Activated T-cell treated with anti-CD3 and anti-CD28 coated beads, Interleukin-2, amount 50 U/mL, for 72 hours (primary cell): ENCODE results near the gene CACNA2D3. TPM values are rescaled to one million over a fixed set of nuclear protein-coding genes. Genes with fewer than 3 reads are reported as not detected.

ENCODE experiments used
- ATAC-seq, 2 donors: fragments of 150-1000 bp; cut with Tn5 transposase; replicated peaks in 1 of 2; 2 replicates each; pipeline ENCODE4 v1.10.0; 2021; ENCODE audit warnings: moderate library complexity in 2 of 2, mild to moderate bottlenecking in 1 of 2
- DNase-seq, 2 donors: peaks; one replicate each; pipeline ENCODE4 v3.0.0; 2021 to 2022; ENCODE audit warnings: mixed read lengths in 1 of 2
- H3K27ac Mint-ChIP-seq: one replicate; pipeline ENCODE4 v1.8.0; 2022; ENCODE audit warnings: mild to moderate bottlenecking, moderate library complexity, mixed read lengths
- H3K27me3 Mint-ChIP-seq: one replicate; pipeline ENCODE4 v1.8.0; 2022; ENCODE audit warnings: low read depth, mixed read lengths
- H3K36me3 Mint-ChIP-seq, 2 donors: one replicate each; pipeline ENCODE4 v1.8.0; 2022; ENCODE audit warnings: mixed read lengths in 2 of 2, mild to moderate bottlenecking in 1 of 2; ENCODE audit not compliant: insufficient read depth in 2 of 2
- H3K4me1 Mint-ChIP-seq: one replicate; pipeline ENCODE4 v1.8.0; 2022; ENCODE audit warnings: low read depth, mixed read lengths
- H3K4me3 Mint-ChIP-seq, 2 donors: one replicate each; pipeline ENCODE4 v1.8.0; 2022; ENCODE audit warnings: mild to moderate bottlenecking in 2 of 2, mixed read lengths in 2 of 2, moderate library complexity in 2 of 2
- H3K9me3 Mint-ChIP-seq, 2 donors: one replicate each; pipeline ENCODE4 v1.8.0; 2022; ENCODE audit warnings: mixed read lengths in 2 of 2
- total RNA-seq, 2 donors: library from RNA; stranded (reverse); gene quantifications; one replicate each; pipeline ENCODE4 v1.2.3, GENCODE V29; 2022

Gene CACNA2D3
- total RNA-seq, 2 donors from 2014 or later = not detected

- peaks cover 2% of the 10 kb centered on the region in 2 donors for H3K9me3 Mint-ChIP-seq
Observed at GRCh38 chr3:54875596-54876268, 753.4 kb downstream of the CACNA2D3 start.

GRCh38 chr3:54876694-54877093, 754.3 kb downstream of the CACNA2D3 start:
- Mint-ChIP-seq H3K36me3 (no peaks in the 10 kb centered on the region), H3K27ac (no peak overlapping the region), H3K27me3 (no peaks in the 10 kb centered on the region), H3K9me3 (peaks cover 2% of the 10 kb centered on the region in 2 donors), H3K4me3 (no peak overlapping the region), H3K4me1 (no peaks in the 10 kb centered on the region)
- no peak for DNase-seq
- no peak for ATAC-seq

More at GRCh38 chr3:54875596-54876268, 753.4 kb downstream of the CACNA2D3 start:
- DNase-seq = no peak
- Mint-ChIP-seq H3K36me3 (no peaks in the 10 kb centered on the region), H3K4me1 (no peaks in the 10 kb centered on the region), H3K4me3 (no peak overlapping the region), H3K27ac (no peak overlapping the region), H3K27me3 (no peaks in the 10 kb centered on the region)
- no peak for ATAC-seq

- no peak overlapping the region for H3K4me3 Mint-ChIP-seq
- H3K9me3 Mint-ChIP-seq = peaks cover 0 to 2% of the 10 kb centered on the region in 2 donors
- no peaks in the 10 kb centered on the region for H3K4me1 Mint-ChIP-seq
- DNase-seq (no peak), ATAC-seq (no peak)
- H3K36me3 Mint-ChIP-seq = no peaks in the 10 kb centered on the region
- no peaks in the 10 kb centered on the region for H3K27me3 Mint-ChIP-seq
- no peak overlapping the region for H3K27ac Mint-ChIP-seq
Observed at GRCh38 chr3:54877730-54878129, 755.4 kb downstream of the CACNA2D3 start.

GRCh38 chr3:54878145-54878544, 755.8 kb downstream of the CACNA2D3 start:
- Mint-ChIP-seq H3K4me1 (no peaks in the 10 kb centered on the region), H3K4me3 (no peak overlapping the region), H3K9me3 (peaks cover 0 to 2% of the 10 kb centered on the region in 2 donors), H3K36me3 (no peaks in the 10 kb centered on the region), H3K27me3 (no peaks in the 10 kb centered on the region), H3K27ac (no peak overlapping the region)
- no peak for DNase-seq
- ATAC-seq = no peak

- H3K36me3 Mint-ChIP-seq = no peaks in the 10 kb centered on the region
- peaks cover 0 to 4% of the 10 kb centered on the region in 2 donors for H3K9me3 Mint-ChIP-seq
- no peak for ATAC-seq
- no peak for DNase-seq
- no peak overlapping the region for H3K27ac Mint-ChIP-seq
- H3K27me3 Mint-ChIP-seq = no peaks in the 10 kb centered on the region
- H3K4me3 Mint-ChIP-seq = no peak overlapping the region
- H3K4me1 Mint-ChIP-seq = no peaks in the 10 kb centered on the region
Observed at GRCh38 chr3:54882129-54882833, 759.9 kb downstream of the CACNA2D3 start.

- H3K4me3 Mint-ChIP-seq = no peak overlapping the region
- H3K4me1 Mint-ChIP-seq = no peaks in the 10 kb centered on the region
- peaks cover 0 to 1% of the 10 kb centered on the region in 2 donors for H3K36me3 Mint-ChIP-seq
- DNase-seq (no peak), ATAC-seq (no peak)
- no peak overlapping the region for H3K27ac Mint-ChIP-seq
- H3K9me3 Mint-ChIP-seq = peaks cover 2 to 4% of the 10 kb centered on the region in 2 donors
- H3K27me3 Mint-ChIP-seq = no peaks in the 10 kb centered on the region
Observed at GRCh38 chr3:54888162-54888561, 765.8 kb downstream of the CACNA2D3 start.

- Mint-ChIP-seq H3K4me3 (no peak overlapping the region), H3K27me3 (no peaks in the 10 kb centered on the region), H3K4me1 (no peaks in the 10 kb centered on the region), H3K27ac (no peak overlapping the region), H3K9me3 (peaks cover 1 to 2% of the 10 kb centered on the region in 2 donors), H3K36me3 (peaks cover 0 to 1% of the 10 kb centered on the region in 2 donors)
- DNase-seq (no peak), ATAC-seq (no peak)
Observed at GRCh38 chr3:54888873-54889272, 766.5 kb downstream of the CACNA2D3 start.

GRCh38 chr3:54889731-54890130, 767.4 kb downstream of the CACNA2D3 start:
- Mint-ChIP-seq H3K27me3 (no peaks in the 10 kb centered on the region), H3K36me3 (peaks cover 0 to 1% of the 10 kb centered on the region in 2 donors), H3K9me3 (peaks cover 1 to 2% of the 10 kb centered on the region in 2 donors), H3K4me3 (no peak overlapping the region), H3K27ac (no peak overlapping the region), H3K4me1 (no peaks in the 10 kb centered on the region)
- no peak for ATAC-seq
- no peak for DNase-seq

GRCh38 chr3:54891540-54891897, 769.2 kb downstream of the CACNA2D3 start:
- H3K27ac Mint-ChIP-seq = no peak overlapping the region
- H3K4me1 Mint-ChIP-seq = no peaks in the 10 kb centered on the region
- DNase-seq = no peak
- no peaks in the 10 kb centered on the region for H3K27me3 Mint-ChIP-seq
- no peak overlapping the region for H3K4me3 Mint-ChIP-seq
- peaks cover 0 to 4% of the 10 kb centered on the region in 2 donors for H3K9me3 Mint-ChIP-seq
- peaks cover 0 to 1% of the 10 kb centered on the region in 2 donors for H3K36me3 Mint-ChIP-seq
- no peak for ATAC-seq

- no peaks in the 10 kb centered on the region for H3K4me1 Mint-ChIP-seq
- no peak for DNase-seq
- ATAC-seq = no peak
- H3K4me3 Mint-ChIP-seq = no peak overlapping the region
- peaks cover 0 to 1% of the 10 kb centered on the region in 2 donors for H3K36me3 Mint-ChIP-seq
- H3K27me3 Mint-ChIP-seq = no peaks in the 10 kb centered on the region
- H3K27ac Mint-ChIP-seq = no peak overlapping the region
- peaks cover 0 to 4% of the 10 kb centered on the region in 2 donors for H3K9me3 Mint-ChIP-seq
Observed at GRCh38 chr3:54892168-54892567, 769.8 kb downstream of the CACNA2D3 start.

- Mint-ChIP-seq H3K4me1 (no peaks in the 10 kb centered on the region), H3K27ac (no peak overlapping the region), H3K4me3 (no peak overlapping the region), H3K36me3 (peaks cover 0 to 1% of the 10 kb centered on the region in 2 donors), H3K27me3 (no peaks in the 10 kb centered on the region), H3K9me3 (peaks cover 0 to 2% of the 10 kb centered on the region in 2 donors)
- ATAC-seq (no peak), DNase-seq (no peak)
Observed at GRCh38 chr3:54895613-54896012, 773.3 kb downstream of the CACNA2D3 start.

- H3K4me1 Mint-ChIP-seq = no peaks in the 10 kb centered on the region
- no peak for ATAC-seq
- H3K27ac Mint-ChIP-seq = no peak overlapping the region
- H3K27me3 Mint-ChIP-seq = no peaks in the 10 kb centered on the region
- H3K36me3 Mint-ChIP-seq = no peaks in the 10 kb centered on the region
- H3K9me3 Mint-ChIP-seq = peaks cover 0 to 2% of the 10 kb centered on the region in 2 donors
- no peak overlapping the region for H3K4me3 Mint-ChIP-seq
- no peak for DNase-seq
Observed at GRCh38 chr3:54897028-54897711, 774.8 kb downstream of the CACNA2D3 start.

- Mint-ChIP-seq H3K4me3 (no peak overlapping the region), H3K27ac (no peak overlapping the region), H3K4me1 (no peaks in the 10 kb centered on the region), H3K27me3 (no peaks in the 10 kb centered on the region), H3K36me3 (no peaks in the 10 kb centered on the region), H3K9me3 (peaks cover 0 to 2% of the 10 kb centered on the region in 2 donors)
- DNase-seq (no peak), ATAC-seq (no peak)
Observed at GRCh38 chr3:54899273-54899672, 776.9 kb downstream of the CACNA2D3 start.
